Measurements from ENCODE around the gene MOV10.

The MOV10 gene

GRCh38 chr1:112735752-112736151 is 61.3 kb downstream of the MOV10 start:
- no peak for DNase-seq (ENCODE audit: low spot score)

- no peak for DNase-seq (ENCODE audit: low spot score)
Measured at GRCh38 chr1:112737573-112737972, 63.1 kb downstream of the MOV10 start.

GRCh38 chr1:112743174-112744008 is 68.9 kb downstream of the MOV10 start:
- no peak for DNase-seq (ENCODE audit: low spot score)

- DNase-seq (ENCODE audit: low spot score), result no peak
Measured at GRCh38 chr1:112744009-112744578, 69.6 kb downstream of the MOV10 start.

- DNase-seq (ENCODE audit: low spot score), result no peak
Measured at GRCh38 chr1:112748396-112748795, 73.9 kb downstream of the MOV10 start.

All from NAMALWA (cell line).